SK-N-MC (cell line): Measurements from ENCODE around the gene C22orf23.

Experiments
- DNase-seq: peaks from one replicate; pipeline ENCODE4 v3.0.0-alpha.2; 2011; ENCODE audit warnings: low read depth, low spot score
- H3K27ac ChIP-seq: fragments of 200-600 bp; sonication (generic); 2 replicates; pipeline ENCODE4 v1.5.1; 2016; ENCODE audit warnings: mixed run types
- H3K36me3 ChIP-seq: fragments of 200-600 bp; sonication (generic); 2 replicates; pipeline ENCODE4 v1.6.1; 2017; ENCODE audit warnings: antibody characterized with exemption, low read length, mixed read lengths; ENCODE audit not compliant: insufficient read depth
- H3K4me3 ChIP-seq: fragments of 200-600 bp; sonication (generic); 2 replicates; pipeline ENCODE4 v1.5.1; 2016
- H3K9ac ChIP-seq: fragments of 200-600 bp; sonication (generic); 2 replicates; pipeline ENCODE4 v1.8.0; 2017; ENCODE audit warnings: mixed run types, mixed read lengths; ENCODE audit not compliant: insufficient read length
- H3K9me3 ChIP-seq: fragments of 200-600 bp; sonication (generic); 2 replicates; pipeline ENCODE4 v1.6.1; 2017; ENCODE audit warnings: low read depth, mild to moderate bottlenecking, antibody characterized with exemption, low read length, moderate library complexity, mixed read lengths
- EZH2 ChIP-seq: fragments of 200-600 bp; sonication (generic); IDR thresholded peaks from one replicate; pipeline ENCODE4 v1.6.1; 2017; ENCODE audit warnings: antibody characterized with exemption
- FOXP2 ChIP-seq: optimal IDR thresholded peaks from 2 replicates; pipeline ENCODE3; 2011; ENCODE audit warnings: mild to moderate bottlenecking, moderate library complexity; ENCODE audit not compliant: insufficient read depth; ENCODE audit errors: extremely low read length, control extremely low read depth
- POLR2AphosphoS5 ChIP-seq: IDR thresholded peaks from 2 replicates; pipeline ENCODE4 v1.6.1; 2012; ENCODE audit warnings: mild to moderate bottlenecking, low read depth, low read length, borderline replicate concordance

Gene C22orf23

GRCh38 chr22:37904572-37905533 lies 48.5 kb downstream of the C22orf23 start:
- no peak for DNase-seq
- Histone ChIP-seq H3K27ac (peak overlapping the region; percentile 49), H3K36me3 (no peaks in the 10 kb centered on the region), H3K4me3 (peak overlapping the region; percentile 80), H3K9ac (peak overlapping the region; percentile 70), H3K9me3 (no peaks in the 10 kb centered on the region)
- TF ChIP-seq FOXP2 (no peak), POLR2AphosphoS5 (no peak), EZH2 (no peak)

GRCh38 chr22:37898441-37899181 lies 54.8 kb downstream of the C22orf23 start:
- TF ChIP-seq FOXP2, result no peak
- no peak for TF ChIP-seq POLR2AphosphoS5
- no peak for TF ChIP-seq EZH2
- Histone ChIP-seq H3K27ac (no peak overlapping the region), H3K36me3 (no peaks in the 10 kb centered on the region), H3K4me3 (no peak overlapping the region), H3K9ac (no peak overlapping the region), H3K9me3 (no peaks in the 10 kb centered on the region)
- DNase-seq, result no peak

- Histone ChIP-seq H3K4me3 (no peak overlapping the region), H3K9me3 (no peaks in the 10 kb centered on the region), H3K27ac (no peak overlapping the region), H3K9ac (no peak overlapping the region), H3K36me3 (no peaks in the 10 kb centered on the region)
- no peak for TF ChIP-seq FOXP2
- no peak for TF ChIP-seq POLR2AphosphoS5
- TF ChIP-seq EZH2, result no peak
- DNase-seq, result no peak
Observed at GRCh38 chr22:37897807-37898206, 55.6 kb downstream of the C22orf23 start.

GRCh38 chr22:37896939-37897338 lies 56.5 kb downstream of the C22orf23 start:
- Histone ChIP-seq H3K4me3 (no peak overlapping the region), H3K27ac (peak overlapping the region; percentile 42; the same call in 1 of the 2 replicates), H3K36me3 (peaks cover 3% of the 10 kb centered on the region; the same call in 1 of the 2 replicates), H3K9me3 (no peaks in the 10 kb centered on the region), H3K9ac (peak overlapping the region; percentile 7)
- DNase-seq, result no peak
- TF ChIP-seq POLR2AphosphoS5 (no peak), FOXP2 (no peak)

- Histone ChIP-seq H3K9me3 (no peaks in the 10 kb centered on the region), H3K9ac (no peak overlapping the region), H3K36me3 (peaks cover 10% of the 10 kb centered on the region; the same call in 1 of the 2 replicates), H3K27ac (no peak overlapping the region), H3K4me3 (no peak overlapping the region)
- TF ChIP-seq FOXP2 (no peak), EZH2 (no peak), POLR2AphosphoS5 (no peak)
- DNase-seq, result no peak
Observed at GRCh38 chr22:37896181-37896592, 57.2 kb downstream of the C22orf23 start.

GRCh38 chr22:37894939-37895670 lies 58.3 kb downstream of the C22orf23 start:
- no peak overlapping the region for H3K9ac ChIP-seq
- H3K27ac ChIP-seq, result peak overlapping the region; percentile 25; the same call in 1 of the 2 replicates
- peaks cover 15% of the 10 kb centered on the region; the same call in 1 of the 2 replicates for H3K36me3 ChIP-seq
- TF ChIP-seq FOXP2 (no peak), EZH2 (no peak), POLR2AphosphoS5 (no peak)
- no peaks in the 10 kb centered on the region for H3K9me3 ChIP-seq
- H3K4me3 ChIP-seq, result no peak overlapping the region
- DNase-seq, result no peak

- Histone ChIP-seq H3K9me3 (no peaks in the 10 kb centered on the region), H3K36me3 (peaks cover 28% of the 10 kb centered on the region)
- no peak for DNase-seq
Observed at GRCh38 chr22:37893583-37893983, 59.8 kb downstream of the C22orf23 start.

More at GRCh38 chr22:37893583-37893983, 59.8 kb downstream of the C22orf23 start:
- H3K27ac ChIP-seq, result no peak overlapping the region
- no peak overlapping the region for H3K9ac ChIP-seq
- H3K4me3 ChIP-seq, result no peak overlapping the region
- TF ChIP-seq FOXP2, result no peak
- TF ChIP-seq POLR2AphosphoS5, result no peak; the same call in 1 of the 2 replicates
- no peak for TF ChIP-seq EZH2
